Caco-2 (cell line): Measurements from ENCODE around the gene AFF4. TPM values are rescaled to one million over a fixed set of nuclear protein-coding genes. Genes with fewer than 3 reads are reported as not detected.

Source experiments
- BruUV-seq: library from RNA; stranded (reverse); fragments of 400-500 nt; replicated peaks from 2 replicates; lab custom pipeline; 2021; lab: Mats Ljungman, UMichigan
- CTCF ChIA-PET: fragments of 300-600 bp; sonication (Branson Sonifier 250); formaldehyde crosslinking; loops from one replicate; lab custom pipeline; 2022; ENCODE audit warnings: antibody characterized with exemption; lab: Charles Lee
- POLR2A ChIA-PET: fragments of 300-600 bp; sonication (Branson Sonifier 250); formaldehyde crosslinking; loops from one replicate; lab custom pipeline; 2022; ENCODE audit warnings: antibody characterized with exemption; lab: Charles Lee
- DNase-seq, 2 experiments: peaks; one replicate each; pipeline versions ENCODE4 v3.0.0 to v3.0.0-alpha.2; 2020 to 2022
- H3K27me3 ChIP-seq: replicated peaks from 2 replicates; pipeline ENCODE4 v1.6.0; 2011; ENCODE audit warnings: low read length; ENCODE audit not compliant: control insufficient read depth, insufficient read depth
- H3K36me3 ChIP-seq: 2 replicates; pipeline ENCODE4 v1.5.1; 2011; ENCODE audit warnings: low read length; ENCODE audit not compliant: control insufficient read depth, insufficient read depth
- H3K4me1 ChIP-seq: fragments of 250-450 bp; sonication (Bioruptor Pico); 2 replicates; pipeline ENCODE4 v1.5.1; 2020; ENCODE audit warnings: mild to moderate bottlenecking
- H3K4me3 ChIP-seq: 2 replicates; pipeline ENCODE4 v1.5.1; 2011; ENCODE audit warnings: low read depth, mild to moderate bottlenecking, control low read depth, low read length
- H3K9me3 ChIP-seq: fragments of 250-450 bp; sonication (Bioruptor Pico); 2 replicates; pipeline ENCODE4 v1.5.1; 2020; ENCODE audit warnings: mild to moderate bottlenecking, moderate library complexity
- H3K27ac Mint-ChIP-seq: one replicate; pipeline ENCODE4 v1.8.0; 2022; ENCODE audit warnings: mixed read lengths; ENCODE audit not compliant: unreplicated experiment
- H3K27me3 Mint-ChIP-seq: one replicate; pipeline ENCODE4 v1.8.0; 2022; ENCODE audit warnings: mixed read lengths; ENCODE audit not compliant: insufficient read depth, unreplicated experiment
- H3K36me3 Mint-ChIP-seq: one replicate; pipeline ENCODE4 v1.8.0; 2022; ENCODE audit warnings: mild to moderate bottlenecking, mixed read lengths; ENCODE audit not compliant: insufficient read depth, unreplicated experiment
- H3K4me1 Mint-ChIP-seq: one replicate; pipeline ENCODE4 v1.8.0; 2022; ENCODE audit warnings: low read depth, mixed read lengths; ENCODE audit not compliant: unreplicated experiment
- H3K4me3 Mint-ChIP-seq: one replicate; pipeline ENCODE4 v1.8.0; 2022; ENCODE audit warnings: mild to moderate bottlenecking, moderate library complexity, mixed read lengths; ENCODE audit not compliant: unreplicated experiment
- H3K9me3 Mint-ChIP-seq: one replicate; pipeline ENCODE4 v1.8.0; 2022; ENCODE audit warnings: mixed read lengths; ENCODE audit not compliant: unreplicated experiment
- intact Hi-C: fragments of 100-400 bp; cut with micrococcal nuclease; formaldehyde crosslinking; loops from one replicate; pipeline ENCODE4 v1.10.0; 2022; ENCODE audit not compliant: unreplicated experiment
- total RNA-seq: library from RNA; stranded (reverse); gene quantifications from 2 replicates; pipeline ENCODE4 v1.2.3, GENCODE V29; 2022
- TF ChIP-seq, protein P1 (sequence below), 2 experiments: fragments of 200-600 bp in 1 of 2; IDR thresholded peaks; 1 replicate in 1 of 2; 2 replicates in 1 of 2; pipeline versions ENCODE4 v1.5.1 to v1.8.0; 2011 to 2022; ENCODE audit warnings: antibody characterized with exemption in 1 of 2, control low read depth in 1 of 2, inconsistent platforms in 1 of 2, low read depth in 1 of 2, low read length in 1 of 2, mild to moderate bottlenecking in 1 of 2, moderate library complexity in 1 of 2; ENCODE audit not compliant: insufficient read depth in 1 of 2, severe bottlenecking in 1 of 2, unreplicated experiment in 1 of 2

The AFF4 gene
- total RNA-seq, 1 experiment from 2014 or later, result 63.9 TPM

DNA sequence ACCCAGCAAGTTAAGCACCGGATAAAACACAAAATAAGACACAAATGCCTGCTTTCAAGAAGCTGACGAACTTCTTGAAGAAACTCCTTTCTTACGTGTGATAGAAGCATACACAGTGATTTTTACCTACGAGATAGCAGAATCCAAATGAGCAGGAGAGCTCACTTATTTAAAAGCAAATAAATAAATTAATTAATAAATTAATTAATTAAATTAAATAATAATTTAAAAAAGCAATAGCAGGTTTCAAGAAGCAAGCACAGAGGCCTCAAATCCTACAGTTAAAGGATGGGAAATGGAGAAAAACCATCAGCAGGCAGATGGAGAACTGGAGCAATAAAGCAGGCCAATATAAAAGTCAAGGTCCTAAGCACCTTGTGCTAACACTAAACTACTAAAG is 72.6 kb downstream of the AFF4 start:
- ChIA-PET CTCF (interaction anchor here (0.5 kb wide), 1 partner anchor 22 kb away, joined by 5 read pairs; no protein-coding TSS in a partner anchor), POLR2A (no interaction called here)
- H3K4me3 Mint-ChIP-seq, result no peak overlapping the region
- TF ChIP-seq, protein P1, sequence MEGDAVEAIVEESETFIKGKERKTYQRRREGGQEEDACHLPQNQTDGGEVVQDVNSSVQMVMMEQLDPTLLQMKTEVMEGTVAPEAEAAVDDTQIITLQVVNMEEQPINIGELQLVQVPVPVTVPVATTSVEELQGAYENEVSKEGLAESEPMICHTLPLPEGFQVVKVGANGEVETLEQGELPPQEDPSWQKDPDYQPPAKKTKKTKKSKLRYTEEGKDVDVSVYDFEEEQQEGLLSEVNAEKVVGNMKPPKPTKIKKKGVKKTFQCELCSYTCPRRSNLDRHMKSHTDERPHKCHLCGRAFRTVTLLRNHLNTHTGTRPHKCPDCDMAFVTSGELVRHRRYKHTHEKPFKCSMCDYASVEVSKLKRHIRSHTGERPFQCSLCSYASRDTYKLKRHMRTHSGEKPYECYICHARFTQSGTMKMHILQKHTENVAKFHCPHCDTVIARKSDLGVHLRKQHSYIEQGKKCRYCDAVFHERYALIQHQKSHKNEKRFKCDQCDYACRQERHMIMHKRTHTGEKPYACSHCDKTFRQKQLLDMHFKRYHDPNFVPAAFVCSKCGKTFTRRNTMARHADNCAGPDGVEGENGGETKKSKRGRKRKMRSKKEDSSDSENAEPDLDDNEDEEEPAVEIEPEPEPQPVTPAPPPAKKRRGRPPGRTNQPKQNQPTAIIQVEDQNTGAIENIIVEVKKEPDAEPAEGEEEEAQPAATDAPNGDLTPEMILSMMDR (IDR thresholded peaks at IDR 0.05; ENCODE audit: insufficient read depth in 1 of 2, low read depth in 1 of 2, low read length in 1 of 2, severe bottlenecking in 1 of 2, unreplicated experiment in 1 of 2), result no peak
- Histone ChIP-seq H3K4me3 (no peak overlapping the region), H3K9me3 (no peaks in the 10 kb centered on the region), H3K27me3 (no peaks in the 10 kb centered on the region), H3K36me3 (0 out of 2 replicates have a peak, but pooled peaks cover 1% of the 10 kb centered on the region), H3K4me1 (no peaks in the 10 kb centered on the region; the same call in 1 of the 2 replicates)
- no TSS peak for BruUV-seq
- H3K27me3 Mint-ChIP-seq, result no peaks in the 10 kb centered on the region
- H3K9me3 Mint-ChIP-seq, result no peaks in the 10 kb centered on the region
- DNase-seq, result no peak
- H3K36me3 Mint-ChIP-seq, result peaks cover 83% of the 10 kb centered on the region
- H3K4me1 Mint-ChIP-seq, result peaks cover 14% of the 10 kb centered on the region
- no peak overlapping the region for H3K27ac Mint-ChIP-seq
- intact Hi-C loops, result no loop called here

DNA sequence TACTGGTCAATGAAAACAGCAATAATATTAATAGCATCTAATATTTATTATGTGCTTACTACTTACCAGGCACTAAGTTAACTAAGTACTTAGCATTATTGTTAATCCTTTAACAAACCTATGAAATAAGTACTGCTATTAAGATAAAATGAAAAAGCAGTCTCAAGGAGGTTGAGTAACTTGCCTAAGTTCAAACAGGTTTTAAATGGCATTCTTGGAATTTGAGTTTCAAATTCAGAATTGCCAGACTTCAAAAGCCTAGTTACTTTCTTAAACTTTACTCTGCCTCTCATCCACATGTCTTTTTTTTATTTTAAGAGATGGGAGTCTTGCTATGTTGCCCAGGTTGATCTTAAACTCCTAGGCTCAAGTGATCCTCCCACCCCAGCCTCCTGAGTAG is 73.9 kb downstream of the AFF4 start:
- ChIA-PET CTCF (no interaction called here), POLR2A (no interaction called here)
- Histone ChIP-seq H3K27me3 (no peaks in the 10 kb centered on the region), H3K4me1 (no peaks in the 10 kb centered on the region; the same call in 1 of the 2 replicates), H3K36me3 (0 out of 2 replicates have a peak, but pooled peaks cover 1% of the 10 kb centered on the region), H3K4me3 (no peak overlapping the region), H3K9me3 (no peaks in the 10 kb centered on the region)
- TF ChIP-seq, protein P1 (IDR thresholded peaks at IDR 0.05; ENCODE audit: insufficient read depth in 1 of 2, low read depth in 1 of 2, low read length in 1 of 2, severe bottlenecking in 1 of 2, unreplicated experiment in 1 of 2), result no peak
- DNase-seq, result no peak
- Mint-ChIP-seq H3K36me3 (peaks cover 86% of the 10 kb centered on the region), H3K9me3 (no peaks in the 10 kb centered on the region), H3K4me1 (peaks cover 14% of the 10 kb centered on the region), H3K4me3 (no peak overlapping the region), H3K27ac (no peak overlapping the region), H3K27me3 (no peaks in the 10 kb centered on the region)
- no TSS peak for BruUV-seq
- intact Hi-C loops, result no loop called here

DNA sequence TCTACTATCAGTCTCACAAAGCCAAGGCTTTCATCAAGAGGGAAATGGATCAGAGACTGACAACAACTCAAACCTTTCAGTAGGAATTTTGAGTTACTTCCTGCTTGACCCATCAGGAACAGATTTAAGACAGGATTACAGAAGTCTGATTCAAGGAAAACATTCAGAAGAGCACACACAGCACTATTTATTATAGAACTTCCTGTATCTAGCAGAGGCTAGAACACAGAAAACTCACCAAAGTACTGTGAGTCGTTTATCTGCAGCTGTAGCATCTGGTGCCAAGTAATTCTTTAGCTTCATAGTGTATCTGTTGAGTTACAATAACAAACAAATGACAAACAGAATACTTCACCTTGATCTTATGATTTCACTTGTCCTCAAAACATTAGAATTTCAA is 76.2 kb downstream of the AFF4 start:
- POLR2A ChIA-PET, result no interaction called here
- intact Hi-C loops, result no loop called here
- no peaks in the 10 kb centered on the region for H3K27me3 Mint-ChIP-seq

More for the DNA sequence above, 76.2 kb downstream of the AFF4 start:
- Mint-ChIP-seq H3K4me1 (peaks cover 14% of the 10 kb centered on the region), H3K36me3 (peaks cover 88% of the 10 kb centered on the region), H3K27ac (no peak overlapping the region), H3K9me3 (no peaks in the 10 kb centered on the region), H3K4me3 (no peak overlapping the region)
- no TSS peak for BruUV-seq
- TF ChIP-seq, protein P1 (IDR thresholded peaks at IDR 0.05; ENCODE audit: insufficient read depth in 1 of 2, low read depth in 1 of 2, low read length in 1 of 2, severe bottlenecking in 1 of 2, unreplicated experiment in 1 of 2), result no peak
- H3K4me3 ChIP-seq, result no peak overlapping the region
- no peaks in the 10 kb centered on the region; the same call in 1 of the 2 replicates for H3K4me1 ChIP-seq
- DNase-seq, result no peak
- no peaks in the 10 kb centered on the region for H3K27me3 ChIP-seq
- 0 out of 2 replicates have a peak, but pooled peaks cover 1% of the 10 kb centered on the region for H3K36me3 ChIP-seq
- CTCF ChIA-PET, result no interaction called here
- no peaks in the 10 kb centered on the region for H3K9me3 ChIP-seq
